Stomach (tissue), 9 donors: Measurements from ENCODE around the gene USP36. TPM values are rescaled to one million over a fixed set of nuclear protein-coding genes. Genes with fewer than 3 reads are reported as not detected.
"Not testable (repeated sequence)": the region's sequence is repeated elsewhere in the genome, so short reads cannot be mapped to it uniquely, and the experiment has no call there.

Experiments
- DNase-seq, 2 donors: peaks; one replicate each; pipeline versions ENCODE4 v3.0.0 to v3.0.0-alpha.2; 2013 to 2019
- H3K27ac ChIP-seq, 5 donors: fragments of 200-600 bp in 4 of 5; sonication (generic) in 4 of 5; one replicate each; pipeline ENCODE4 v1.5.1; 2013 to 2019; ENCODE audit warnings: mild to moderate bottlenecking in 1 of 5, moderate library complexity in 1 of 5
- H3K27me3 ChIP-seq, 3 donors: fragments of 200-600 bp; sonication (generic); one replicate each; pipeline ENCODE4 v1.5.1; 2017 to 2019; ENCODE audit warnings: mixed run types in 1 of 3
- H3K36me3 ChIP-seq, 4 donors: fragments of 200-600 bp; sonication (generic); 1 replicate in 3 of 4; 2 replicates in 1 of 4; pipeline ENCODE4 v1.5.1; 2016 to 2019
- H3K4me1 ChIP-seq, 4 donors: fragments of 200-600 bp; sonication (generic); one replicate each; pipeline ENCODE4 v1.5.1; 2016 to 2019
- H3K4me3 ChIP-seq, 4 donors: fragments of 200-600 bp; sonication (generic) in 3 of 4; one replicate each; pipeline ENCODE4 v1.5.1; 2016 to 2019; ENCODE audit warnings: mild to moderate bottlenecking in 1 of 4
- H3K9me3 ChIP-seq, 4 donors: fragments of 200-600 bp; sonication (generic); one replicate each; pipeline ENCODE4 v1.5.1; 2016 to 2019
- EP300 ChIP-seq: sonication (generic); formaldehyde crosslinking; IDR thresholded peaks from one replicate; pipeline ENCODE4 v1.6.1; 2017; ENCODE audit warnings: antibody characterized with exemption
- POLR2A ChIP-seq, 4 donors: fragments of 450-650 bp; IDR thresholded peaks; one replicate each; pipeline ENCODE4 v1.6.1; 2016; ENCODE audit warnings: antibody characterized with exemption in 4 of 4, control low read depth in 2 of 4, mild to moderate bottlenecking in 1 of 4, moderate library complexity in 1 of 4
- POLR2AphosphoS5 ChIP-seq, 3 donors: sonication (generic); formaldehyde crosslinking; IDR thresholded peaks; one replicate each; pipeline ENCODE4 v1.6.1; 2016; ENCODE audit warnings: antibody characterized with exemption in 3 of 3
- WGBS, 5 donors: extraction: QIAGEN DNeasy Blood & Tissue Kit in 3 of 5; methylation state at CpG; one replicate each; pipeline versions ENCODE4 v1.1.5 to v1.1.7; 2013 to 2018; 5-methylcytosine and 5-hydroxymethylcytosine counted together
- intact Hi-C: fragments of 100-400 bp; cut with DNase I; formaldehyde crosslinking; loops from one replicate; pipeline ENCODE4 v1.15.1; 2023; ENCODE audit warnings: low total_unique reads
- polyA plus RNA-seq, 3 donors: library from polyadenylated mRNA; stranded (reverse); fragments of 200-250 nt; gene quantifications; one replicate each; pipeline ENCODE4 v1.2.3, GENCODE V29; 2013
- total RNA-seq, 5 donors: library from RNA; depleted of rRNA; stranded (reverse); fragments of >200 nt; gene quantifications; one replicate each; pipeline versions ENCODE4 v1.1.0 to v1.2.3, GENCODE V29; 2014 to 2016
- TF ChIP-seq, protein P1 (sequence below), 7 experiments: fragments of 450-650 bp in 4 of 7; fragments of 200-600 bp in 3 of 7; sonication (generic) in 3 of 7; IDR thresholded peaks; one replicate each; pipeline ENCODE4 v1.5.1; 2016 to 2019; ENCODE audit warnings: antibody characterized with exemption in 7 of 7, control low read depth in 2 of 7, mild to moderate bottlenecking in 1 of 7
- donor health status: healthy with polysubstance abuse.
- donor health status: Bipolar disorder and iron deficiency.
- donor health status: healthy.

The USP36 gene
- total and polyA plus RNA-seq, 8 donors: 14.2 to 106 (median 34.8) TPM

DNA sequence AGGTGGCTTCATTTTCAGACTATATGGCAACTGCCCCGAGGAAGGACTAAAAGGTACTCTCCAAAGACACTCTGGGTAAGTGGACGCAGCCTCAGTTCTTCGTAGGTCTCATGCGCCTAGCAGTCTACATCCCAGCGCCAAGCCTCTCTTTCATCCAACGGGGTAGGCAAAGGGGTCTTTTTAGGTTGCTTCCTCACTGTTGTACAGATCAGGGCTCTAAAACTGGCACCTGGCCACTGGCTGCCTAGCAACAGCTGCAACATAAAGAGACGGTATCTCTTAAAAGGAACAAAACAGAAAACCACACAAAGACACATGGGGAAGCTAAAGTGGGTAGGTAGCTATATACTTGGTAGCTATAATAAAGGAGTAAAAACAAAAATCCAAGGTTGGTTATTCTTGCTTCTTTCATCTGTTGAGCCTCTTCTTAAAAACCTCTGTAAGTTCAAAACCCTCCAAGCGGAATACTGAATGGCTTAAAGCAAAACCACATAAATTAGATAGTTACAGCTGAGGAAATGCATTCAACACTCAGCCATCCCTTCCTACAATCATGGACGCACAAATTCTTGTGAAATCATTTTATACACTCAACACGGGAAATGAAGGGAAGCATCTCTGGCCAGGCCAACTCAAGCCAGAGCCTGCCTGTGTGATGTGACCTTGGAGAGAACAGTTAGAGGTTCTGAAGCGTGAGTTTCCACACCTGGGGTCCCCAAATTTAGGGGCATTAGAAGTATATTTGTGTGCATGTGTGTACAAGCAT, 81.2 kb downstream of the USP36 start:
- Histone ChIP-seq H3K27me3 (no peaks in the 10 kb centered on the region), H3K4me3 (no peak overlapping the region), H3K27ac (peak overlapping the region in 4 of 5 donors; percentile 30 to 74 (median 48)), H3K4me1 (peaks cover 22 to 62% (median 42%) of the 10 kb centered on the region in 4 donors), H3K36me3 (no peaks in the 10 kb centered on the region), H3K9me3 (no peaks in the 10 kb centered on the region)
- DNase-seq: peak; percentile 85 to 94
- WGBS, 5 donors: 49 to 60% (median 52%) methylated on average over 11 of the region's 11 CpGs
- intact Hi-C loops: no loop called here
- TF ChIP-seq EP300: no peak
- no peak for TF ChIP-seq POLR2A (IDR thresholded peaks at IDR 0.05)

DNA sequence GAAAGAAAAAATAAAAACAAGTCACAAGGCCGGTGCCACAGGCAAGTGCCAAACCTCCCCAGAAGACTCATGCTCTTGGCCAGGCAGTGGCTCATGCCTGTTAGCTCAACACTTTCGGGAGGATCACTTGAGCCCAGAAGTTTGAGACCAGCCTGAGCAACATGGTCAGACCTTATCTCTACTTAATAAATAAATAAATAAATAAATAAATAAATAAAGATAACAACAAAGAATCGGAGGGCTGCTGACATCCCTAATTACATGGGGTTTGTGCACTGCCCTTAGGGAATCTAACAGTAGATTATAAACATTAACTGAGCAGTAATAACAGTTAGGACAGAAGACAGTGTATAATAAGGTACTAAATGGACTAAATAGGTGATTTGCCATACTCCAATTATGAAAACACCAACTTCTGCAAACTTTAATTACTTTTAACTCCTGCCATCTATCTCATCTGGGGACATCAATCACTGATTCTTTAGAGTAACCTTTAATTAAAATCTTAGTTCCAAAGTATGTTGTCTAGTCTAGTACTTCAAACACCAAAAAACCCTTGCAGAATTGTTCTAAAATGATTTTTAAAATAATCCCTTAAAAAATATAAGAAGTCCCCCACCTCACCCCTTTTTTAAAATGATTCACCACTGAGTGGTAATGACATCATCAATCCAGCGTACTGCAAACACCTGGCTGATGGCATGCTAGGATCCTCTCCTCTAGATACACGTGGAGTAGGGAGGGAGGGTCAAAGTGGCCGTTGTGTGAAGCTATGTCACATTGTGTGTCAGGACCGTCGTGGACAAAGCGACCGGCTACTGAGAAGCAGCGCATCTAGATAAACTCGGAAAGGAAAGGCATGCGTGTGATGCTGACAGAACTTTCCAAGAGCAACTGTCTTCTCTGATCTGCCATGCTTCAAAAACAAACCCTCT, 87.0 kb downstream of the USP36 start:
- no peak for DNase-seq
- Histone ChIP-seq H3K27me3 (no peaks in the 10 kb centered on the region), H3K27ac (peak overlapping the region in 1 of 5 donors; percentile 1), H3K36me3 (no peaks in the 10 kb centered on the region), H3K4me3 (no peak overlapping the region), H3K9me3 (no peaks in the 10 kb centered on the region), H3K4me1 (peaks cover 24 to 75% (median 46%) of the 10 kb centered on the region in 4 donors)
- intact Hi-C loops: no loop called here
- 83 to 85% (median 84%) methylated on average over 13 of the region's 13 CpGs for WGBS, 5 donors
- TF ChIP-seq POLR2A (IDR thresholded peaks at IDR 0.05) (no peak), POLR2AphosphoS5 (IDR thresholded peaks at IDR 0.05) (no peak), EP300 (no peak)
- TF ChIP-seq, protein P1, sequence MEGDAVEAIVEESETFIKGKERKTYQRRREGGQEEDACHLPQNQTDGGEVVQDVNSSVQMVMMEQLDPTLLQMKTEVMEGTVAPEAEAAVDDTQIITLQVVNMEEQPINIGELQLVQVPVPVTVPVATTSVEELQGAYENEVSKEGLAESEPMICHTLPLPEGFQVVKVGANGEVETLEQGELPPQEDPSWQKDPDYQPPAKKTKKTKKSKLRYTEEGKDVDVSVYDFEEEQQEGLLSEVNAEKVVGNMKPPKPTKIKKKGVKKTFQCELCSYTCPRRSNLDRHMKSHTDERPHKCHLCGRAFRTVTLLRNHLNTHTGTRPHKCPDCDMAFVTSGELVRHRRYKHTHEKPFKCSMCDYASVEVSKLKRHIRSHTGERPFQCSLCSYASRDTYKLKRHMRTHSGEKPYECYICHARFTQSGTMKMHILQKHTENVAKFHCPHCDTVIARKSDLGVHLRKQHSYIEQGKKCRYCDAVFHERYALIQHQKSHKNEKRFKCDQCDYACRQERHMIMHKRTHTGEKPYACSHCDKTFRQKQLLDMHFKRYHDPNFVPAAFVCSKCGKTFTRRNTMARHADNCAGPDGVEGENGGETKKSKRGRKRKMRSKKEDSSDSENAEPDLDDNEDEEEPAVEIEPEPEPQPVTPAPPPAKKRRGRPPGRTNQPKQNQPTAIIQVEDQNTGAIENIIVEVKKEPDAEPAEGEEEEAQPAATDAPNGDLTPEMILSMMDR (IDR thresholded peaks at IDR 0.05): no peak

- no peak overlapping the region for H3K4me3 ChIP-seq
- no peak for DNase-seq
- peak overlapping the region in 3 of 5 donors; percentile 2 to 15 (median 14) for H3K27ac ChIP-seq
- H3K27me3 ChIP-seq: no peaks in the 10 kb centered on the region
- H3K9me3 ChIP-seq: no peaks in the 10 kb centered on the region
- no peaks in the 10 kb centered on the region for H3K36me3 ChIP-seq
- intact Hi-C loops: no loop called here
- TF ChIP-seq EP300 (no peak), POLR2A (IDR thresholded peaks at IDR 0.05) (no peak)
- TF ChIP-seq, protein P1 (IDR thresholded peaks at IDR 0.05): no peak
- WGBS, 5 donors: 79 to 85% (median 82%) methylated on average over 14 of the region's 14 CpGs
- peaks cover 41 to 77% (median 56%) of the 10 kb centered on the region in 4 donors for H3K4me1 ChIP-seq
These were observed 89.0 kb downstream of the USP36 start for GRCh38 chr17:78751447-78752161.

GRCh38 chr17:78751000-78751399, 89.6 kb downstream of the USP36 start:
- H3K4me3 ChIP-seq, intact Hi-C loops, H3K9me3 ChIP-seq, H3K27me3 ChIP-seq, H3K36me3 ChIP-seq, DNase-seq: not testable (repeated sequence)
- Histone ChIP-seq H3K27ac (peak overlapping the region in 1 of 5 donors; percentile 2), H3K4me1 (peaks cover 46 to 83% (median 59%) of the 10 kb centered on the region in 4 donors)
- WGBS, 5 donors: 91 to 99% (median 97%) methylated on average over 5 of the region's 5 CpGs
